HG03439 (cell line): ENCODE results near the gene CLDN20.
A peak's percentile ranks its signal among the peaks of the same experiment; 100 is the strongest.

Experiments
- ATAC-seq: cut with Tn5 transposase; IDR thresholded peaks from one replicate; pipeline ENCODE4 v1.9.1; 2021; ENCODE audit warnings: mild to moderate bottlenecking, moderate library complexity; ENCODE audit not compliant: unreplicated experiment

CLDN20 gene

GRCh38 chr6:155245193-155245592, 18.6 kb upstream of the CLDN20 start:
- no peak for ATAC-seq

DNA sequence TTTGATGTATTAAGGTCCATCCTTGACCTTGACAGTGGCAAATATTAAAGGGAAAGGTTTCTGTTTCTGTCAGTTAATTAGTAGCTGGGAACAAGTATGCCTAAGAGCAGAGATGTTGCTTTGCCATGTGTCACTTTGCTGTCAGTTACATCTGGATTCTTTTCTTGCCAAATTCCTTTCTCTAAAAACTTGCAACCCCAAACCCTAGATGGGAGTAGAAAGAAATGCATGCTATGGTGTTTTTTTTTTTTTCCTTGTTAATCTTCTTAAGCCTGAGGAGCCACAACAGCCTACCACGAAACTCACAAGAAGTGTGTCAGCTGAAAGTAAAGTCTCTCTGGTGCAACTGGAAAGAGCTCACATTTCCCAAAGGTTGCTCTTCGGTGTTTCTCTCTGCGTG, 18.0 kb upstream of the CLDN20 start:
- no peak for ATAC-seq

DNA sequence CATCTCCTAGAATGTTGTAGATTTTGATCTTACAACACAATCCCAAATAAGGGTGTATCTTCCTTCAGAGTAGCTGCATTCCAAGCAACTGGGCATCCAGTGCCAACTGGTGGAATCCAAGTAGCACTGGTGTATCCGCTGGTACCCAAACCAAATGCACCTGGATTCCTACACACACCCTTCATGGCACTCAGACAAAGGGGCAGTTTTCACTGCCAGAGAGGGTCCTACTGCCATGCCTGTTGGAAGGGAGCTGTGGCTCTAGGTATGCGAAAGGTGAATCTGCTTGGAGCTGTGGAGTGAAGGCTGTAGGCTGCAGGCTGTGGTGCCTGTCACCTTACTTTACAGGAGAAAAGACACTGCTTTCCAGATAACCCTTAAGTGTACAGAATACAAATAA, 17.0 kb upstream of the CLDN20 start:
- no peak for ATAC-seq

DNA sequence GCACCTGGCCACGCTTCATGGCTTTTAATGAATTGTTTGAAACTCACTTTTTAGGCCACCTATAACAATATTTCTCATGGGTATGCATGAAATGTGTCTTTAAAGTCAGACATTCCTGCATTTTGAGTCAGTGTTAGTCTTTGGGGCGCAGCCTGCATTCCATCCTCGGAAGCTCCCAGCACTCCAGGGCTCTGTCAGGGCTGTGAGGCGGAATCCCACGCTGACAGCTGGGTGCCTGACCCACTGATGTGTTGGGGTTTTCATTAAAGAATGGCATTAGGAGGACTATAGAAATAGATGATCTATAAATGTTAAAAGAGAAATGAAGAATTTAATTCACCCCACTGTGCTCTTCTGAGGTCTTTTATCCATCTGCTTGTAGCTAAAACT, 16.2 kb upstream of the CLDN20 start:
- ATAC-seq = no peak

- ATAC-seq = peak; percentile 87
Measured at GRCh38 chr6:155248008-155249001, 15.5 kb upstream of the CLDN20 start.

DNA sequence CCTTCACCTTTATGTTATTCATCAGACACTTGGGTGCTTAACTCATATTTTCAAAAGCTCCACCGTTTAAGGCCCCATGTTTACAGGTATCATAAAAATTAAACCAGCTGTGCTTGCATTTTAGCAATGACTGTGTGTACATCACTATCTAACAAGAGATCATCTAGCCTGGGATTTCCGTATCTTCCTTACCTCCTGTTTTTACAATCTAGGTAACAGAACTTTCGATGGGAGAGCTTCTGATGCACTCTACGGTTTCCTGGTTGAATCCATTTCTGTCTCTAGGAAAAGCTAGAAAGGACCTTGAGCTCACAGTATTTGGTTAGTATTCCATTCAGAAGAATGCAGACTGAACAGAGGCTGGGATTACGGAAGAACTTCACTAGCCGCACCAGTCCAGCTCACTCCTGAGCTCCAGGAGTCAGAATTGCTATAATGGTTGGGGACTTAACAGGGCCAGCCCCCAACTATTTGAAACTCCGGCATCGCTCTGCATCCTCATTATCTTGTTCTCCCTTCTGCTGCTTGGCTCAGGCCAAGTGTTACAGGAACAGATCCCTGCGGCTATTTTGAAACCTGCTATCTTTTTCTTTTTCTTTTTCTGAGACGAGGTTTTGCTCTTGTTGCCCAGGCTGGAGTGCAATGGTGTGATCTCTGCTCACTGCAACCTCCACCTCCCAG, 13.0 kb upstream of the CLDN20 start:
- no peak for ATAC-seq

DNA sequence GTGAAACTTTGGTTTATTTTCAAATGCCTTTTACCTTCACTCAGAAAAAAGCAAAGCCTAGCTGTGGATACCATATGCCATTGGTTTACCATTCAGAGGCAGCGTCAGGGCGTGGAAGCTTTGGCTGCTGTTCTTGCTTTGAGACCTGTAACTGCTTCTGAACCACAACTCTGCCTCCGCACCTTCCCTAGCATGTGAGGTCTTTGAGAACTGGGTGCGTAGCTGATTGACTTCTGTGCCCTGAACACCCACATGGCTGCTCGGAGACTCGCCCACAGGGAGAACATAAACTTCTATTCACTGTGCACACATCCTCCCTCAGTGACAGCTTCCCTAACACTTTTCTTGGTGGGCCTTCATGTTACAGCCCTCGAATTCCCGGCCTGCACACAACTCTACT, 11.2 kb upstream of the CLDN20 start:
- ATAC-seq = no peak

GRCh38 chr6:155253337-155253736, 10.5 kb upstream of the CLDN20 start:
- ATAC-seq = no peak

GRCh38 chr6:155254139-155254538, 9.7 kb upstream of the CLDN20 start:
- ATAC-seq = no peak

DNA sequence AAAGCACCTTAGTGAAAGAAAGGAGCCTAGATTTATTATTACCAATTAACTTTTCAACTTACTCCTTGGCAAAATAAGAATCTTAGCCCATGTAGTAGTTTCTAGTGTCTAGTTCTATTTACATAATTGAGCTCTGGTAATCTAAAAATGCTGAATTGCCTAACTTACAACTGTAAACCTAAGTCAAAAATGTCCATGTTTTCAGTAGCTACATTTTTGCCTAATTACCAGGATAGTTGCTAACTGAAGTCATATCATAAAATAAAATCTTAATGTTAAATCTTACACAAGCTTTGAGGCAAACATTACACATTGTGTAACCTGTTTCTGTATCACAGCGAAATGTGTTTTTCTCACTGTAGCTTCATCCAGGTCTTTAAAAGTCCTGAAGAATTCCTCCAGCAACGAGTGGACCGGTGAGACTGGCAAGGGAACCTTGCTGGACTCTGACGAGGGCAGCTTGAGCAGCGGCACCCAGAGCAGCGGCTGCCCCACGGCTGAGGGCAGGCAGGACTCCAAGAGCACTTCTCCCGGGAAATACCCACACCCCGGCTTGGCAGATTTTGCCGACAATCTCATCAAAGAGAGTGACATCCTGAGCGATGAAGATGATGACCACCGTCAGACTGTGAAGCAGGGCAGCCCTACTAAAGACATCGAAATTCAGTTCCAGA, 7.6 kb upstream of the CLDN20 start:
- ATAC-seq = no peak

DNA sequence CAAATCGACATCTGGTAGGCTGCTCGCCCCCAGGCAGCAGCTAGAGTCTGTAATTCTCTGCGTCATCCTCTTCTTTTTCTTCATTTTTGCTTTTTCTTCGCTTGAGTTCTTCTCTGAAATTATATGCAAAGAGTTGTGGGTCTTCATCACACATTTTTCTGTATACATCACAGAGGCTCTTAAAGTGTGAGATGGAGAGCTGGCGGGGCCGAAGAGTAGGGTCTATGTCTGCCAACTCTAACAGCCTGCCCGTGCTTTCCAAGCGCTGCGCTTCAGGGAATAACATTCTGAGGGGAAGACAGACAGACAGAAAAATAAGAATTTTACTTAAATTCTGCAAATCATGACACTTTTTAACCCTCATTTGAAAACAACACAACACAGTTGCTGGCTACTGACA, 6.0 kb upstream of the CLDN20 start:
- ATAC-seq = no peak

DNA sequence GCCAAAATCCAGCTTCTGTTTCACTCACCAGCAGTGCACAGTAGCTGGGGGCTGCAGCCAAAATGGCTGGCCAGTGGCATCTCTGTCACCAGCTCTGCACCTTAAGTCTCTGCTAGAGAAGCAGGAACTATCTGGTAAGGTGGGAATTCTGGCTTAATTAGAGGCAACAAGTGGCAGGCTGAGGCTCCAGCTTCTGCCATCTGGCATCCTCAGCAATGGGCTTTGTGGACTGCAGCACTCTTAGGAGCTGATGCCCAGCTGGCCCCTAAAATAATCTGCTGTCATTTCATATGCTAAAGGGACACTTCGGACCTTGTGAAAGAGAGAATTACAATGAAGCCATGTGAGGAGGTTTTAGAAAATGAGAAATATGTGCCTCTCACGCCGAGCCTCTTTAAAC, 4.6 kb upstream of the CLDN20 start:
- ATAC-seq = no peak

DNA sequence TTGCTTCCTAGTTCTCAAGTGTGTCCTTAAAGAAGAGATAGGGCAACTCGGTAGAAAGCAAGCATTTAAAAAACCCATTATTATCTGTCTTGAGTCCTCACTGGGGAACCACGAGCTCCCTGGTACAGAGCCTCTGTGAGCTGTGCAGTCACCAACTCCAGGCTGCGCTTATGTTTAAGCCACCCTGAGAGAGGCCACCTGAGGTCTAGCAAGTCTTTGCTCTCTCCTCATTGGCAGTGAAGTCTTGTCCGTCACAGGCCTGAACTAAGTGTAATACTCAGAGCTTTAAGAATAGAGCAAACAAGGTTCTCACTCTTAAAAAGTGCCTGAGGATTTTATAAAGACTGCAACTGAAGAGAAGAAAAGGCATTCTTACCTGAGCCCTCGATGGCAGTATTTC, 3.9 kb upstream of the CLDN20 start:
- ATAC-seq = no peak

- ATAC-seq = peak; percentile 55
Measured at GRCh38 chr6:155260686-155261085, 3.1 kb upstream of the CLDN20 start.

DNA sequence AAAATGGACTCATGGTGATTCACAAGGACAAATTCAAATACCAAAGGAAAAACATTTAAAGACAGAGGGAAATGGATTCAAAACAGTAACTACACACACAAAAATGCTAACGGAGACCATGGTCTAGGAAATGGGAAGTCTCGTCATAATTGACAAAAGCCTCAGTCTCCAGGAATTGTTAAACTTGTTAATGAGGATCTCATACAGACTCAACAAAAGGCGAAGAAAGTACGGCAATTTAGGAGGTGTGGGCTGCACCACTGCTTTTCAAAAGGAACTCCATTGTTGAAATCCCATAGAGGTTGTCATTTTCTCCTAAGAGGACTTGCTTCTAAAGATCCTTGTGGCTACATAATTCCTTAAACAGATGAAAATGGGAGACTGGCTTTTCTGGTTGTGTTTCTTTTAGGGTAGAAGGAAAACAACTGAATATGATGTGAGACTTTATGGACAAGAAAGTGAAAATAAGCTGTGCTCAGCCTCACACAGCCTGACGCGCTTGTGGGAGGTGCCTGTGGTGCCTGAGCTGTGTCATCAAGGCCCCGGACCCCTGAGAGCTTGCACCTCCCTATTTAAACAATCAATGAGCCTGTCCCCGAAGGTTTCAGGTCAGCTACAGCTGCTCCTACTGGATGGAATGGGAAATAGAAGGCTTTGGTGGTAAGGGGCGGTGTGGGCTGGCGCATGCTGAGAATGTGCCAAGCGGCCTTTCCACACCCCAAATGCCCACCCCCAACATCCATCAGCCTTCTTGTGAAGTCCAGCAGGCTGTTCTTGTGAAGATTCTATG, 2.5 kb upstream of the CLDN20 start:
- peak; percentile 42 for ATAC-seq

DNA sequence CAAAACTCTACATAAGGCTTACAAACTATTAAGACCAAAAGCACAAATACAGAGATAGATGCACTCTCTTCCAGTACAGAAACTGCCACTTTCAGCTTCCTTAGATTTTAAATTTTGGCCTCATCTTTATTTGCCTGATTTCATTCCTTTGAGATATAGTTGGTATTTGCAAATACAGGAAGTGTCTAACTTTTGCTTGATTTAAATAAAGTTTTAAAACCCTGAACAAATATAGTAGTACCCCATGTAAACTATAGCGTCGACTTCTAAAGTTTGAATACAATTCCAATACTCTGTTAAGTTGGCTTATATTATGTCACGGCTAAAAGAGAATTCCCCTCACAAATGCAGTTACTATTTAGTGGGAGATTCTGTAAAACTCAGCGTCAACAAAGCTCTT, 1.2 kb upstream of the CLDN20 start:
- ATAC-seq = no peak

DNA sequence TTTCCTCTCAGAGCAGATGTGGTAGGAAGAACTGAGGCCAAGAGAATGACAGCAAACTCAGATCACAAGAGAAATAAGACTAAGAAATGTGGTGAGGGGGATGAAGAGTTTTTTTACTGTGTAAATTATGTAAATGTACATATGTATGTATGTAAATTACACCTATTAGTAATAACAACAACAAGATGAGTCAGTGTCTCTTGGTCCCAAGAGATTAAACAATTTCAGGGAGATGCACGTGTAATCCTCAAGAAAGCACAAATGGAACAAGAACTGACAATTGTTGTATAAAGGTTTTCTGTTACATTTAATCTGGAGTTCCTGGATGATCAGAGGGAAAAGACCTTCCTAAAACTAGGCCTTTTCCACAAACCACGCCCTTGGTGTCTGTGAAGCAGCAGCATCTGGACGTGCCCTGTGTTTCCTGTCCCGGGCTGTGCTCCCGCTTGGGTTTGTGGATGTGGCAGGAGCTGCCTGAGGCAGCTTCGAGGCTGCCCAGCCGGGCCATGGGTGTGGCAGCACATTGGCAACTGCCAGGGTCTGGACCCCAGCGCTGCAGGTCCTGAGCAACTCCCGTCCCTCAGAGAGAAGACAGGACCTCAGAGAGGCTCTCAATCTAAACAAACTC, 994 bp downstream of the CLDN20 start:
- no peak for ATAC-seq

- no peak for ATAC-seq
Measured at GRCh38 chr6:155265843-155266535, 2.2 kb downstream of the CLDN20 start.

DNA sequence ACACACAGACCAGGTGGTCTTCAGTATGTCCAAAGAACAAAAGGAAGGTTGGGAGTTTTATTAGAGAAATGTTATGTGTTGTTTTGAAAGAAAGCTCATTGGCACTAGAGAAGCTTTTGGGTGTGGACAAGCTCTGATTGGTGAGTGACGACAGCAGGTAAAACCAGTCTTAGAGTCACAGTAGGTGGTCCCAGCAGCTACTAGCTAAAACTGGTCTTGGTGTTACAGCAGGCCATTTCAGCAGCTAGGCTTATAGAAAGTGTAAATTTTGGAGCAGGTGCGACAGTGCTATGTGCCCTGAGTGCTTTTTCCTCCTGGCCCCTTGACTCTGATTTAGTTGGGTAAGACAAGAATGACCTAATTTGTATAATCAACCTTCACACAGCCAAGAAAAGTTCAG, 3.6 kb downstream of the CLDN20 start:
- ATAC-seq = no peak
